Inflammatory macrophage (primary cell): Measurements from ENCODE around the gene SMC3.
A peak's percentile ranks its signal among the peaks of the same experiment; 100 is the strongest.

Experiments used
- DNase-seq, 2 donors: peaks; one replicate each; pipeline ENCODE4 v3.0.0-alpha.2; 2020 to 2022

Gene SMC3

DNA sequence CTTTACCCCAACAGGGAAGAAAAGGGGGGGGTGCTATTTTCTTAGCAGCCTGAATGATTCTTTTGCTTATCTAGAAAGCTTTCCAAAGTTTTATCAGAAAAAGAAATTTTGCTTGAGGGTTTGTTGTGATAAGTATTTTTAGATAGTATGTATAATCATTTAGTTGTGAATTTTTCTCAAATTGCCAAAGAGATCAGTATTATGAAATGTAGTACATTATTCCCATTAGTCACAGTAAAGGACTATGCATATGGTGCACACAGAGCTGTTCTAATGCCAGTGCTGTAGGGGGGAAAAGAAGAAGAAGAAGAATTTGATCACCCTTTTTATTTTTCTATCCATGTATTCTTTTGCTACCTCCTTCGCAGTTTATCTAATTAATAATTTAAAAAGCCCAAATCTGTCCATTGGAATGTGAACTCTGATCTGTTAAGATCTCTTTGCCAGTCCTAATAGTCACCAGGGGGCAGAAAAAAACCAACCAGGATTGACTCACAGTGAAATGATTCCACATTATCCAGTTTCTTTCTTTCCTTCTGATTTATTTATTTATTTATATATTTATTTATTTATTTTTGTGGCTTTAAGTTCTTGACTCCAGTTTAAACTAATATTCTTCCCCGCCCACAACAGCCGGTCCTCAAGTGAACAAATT lies 81.3 kb downstream of the SMC3 start:
- no peak for DNase-seq

DNA sequence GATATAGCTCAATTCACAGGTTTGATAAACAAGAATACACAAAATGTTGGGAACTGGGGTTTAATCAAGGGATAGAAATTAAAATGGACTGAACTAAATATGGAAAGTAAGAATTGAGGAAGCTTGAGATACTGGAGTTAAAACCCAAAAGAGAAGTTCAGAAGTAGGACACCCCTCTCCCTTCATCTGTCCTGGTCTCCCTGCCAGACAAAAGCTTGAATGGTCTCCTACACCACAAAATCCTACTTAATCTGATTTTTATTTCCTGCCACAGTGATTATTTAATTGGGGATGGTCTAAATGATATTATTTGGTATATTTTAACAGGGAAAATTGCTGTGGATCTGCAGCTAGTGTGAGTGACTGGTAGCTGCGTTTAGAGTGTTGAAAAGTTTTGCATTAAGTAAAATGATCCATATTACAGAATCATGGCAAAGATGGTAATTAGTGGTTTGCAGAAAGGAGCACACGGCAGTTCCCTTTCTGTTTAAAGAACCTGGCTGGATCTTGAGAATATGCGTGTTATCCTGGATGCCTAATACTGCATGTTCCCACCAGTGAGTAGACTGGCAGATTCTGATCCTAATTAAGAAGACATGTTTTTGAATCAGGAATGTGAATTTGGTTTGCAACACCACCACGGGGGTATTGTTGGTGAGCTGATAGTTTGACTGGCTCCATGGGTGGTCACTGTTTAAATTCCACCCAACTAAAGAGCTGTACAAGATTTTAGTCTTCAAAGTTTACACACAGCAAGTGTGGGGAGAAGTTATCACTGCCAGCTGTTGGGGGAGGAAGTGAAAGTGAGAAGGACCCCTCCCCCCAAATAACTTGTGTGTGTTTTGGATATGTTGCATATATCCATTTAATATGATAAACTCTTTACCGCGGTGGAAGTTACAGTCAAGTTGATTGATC lies 82.1 kb downstream of the SMC3 start:
- no peak for DNase-seq

- DNase-seq: no peak
Observed at GRCh38 chr10:110650265-110650668, 82.8 kb downstream of the SMC3 start.

GRCh38 chr10:110651044-110651958 lies 83.8 kb downstream of the SMC3 start:
- peak in 1 of 2 donors; percentile 19 for DNase-seq

GRCh38 chr10:110652475-110653118 lies 85.1 kb downstream of the SMC3 start:
- DNase-seq: no peak
